DND-41 (cell line): ENCODE data around the gene FLT4.

Source experiments
- ATAC-seq: fragments of 200-7000 bp; cut with Tn5 transposase; 3 replicates; pipeline ENCODE4 v1.9.1; 2021; ENCODE audit warnings: low read depth; ENCODE audit not compliant: insufficient read depth
- DNase-seq: peaks from one replicate; pipeline ENCODE4 v3.0.0-alpha.2; 2020
- H2AFZ ChIP-seq: 2 replicates; pipeline ENCODE4 v1.6.0; 2012; ENCODE audit warnings: low read depth, low read length
- H3K27ac ChIP-seq: 2 replicates; pipeline ENCODE4 v1.5.1; 2012; ENCODE audit warnings: low read length, inconsistent platforms
- H3K27me3 ChIP-seq: fragments of 200-600 bp; sonication (generic); 2 replicates; pipeline ENCODE4 v1.6.0; 2012; ENCODE audit warnings: low read length, mild to moderate bottlenecking, inconsistent platforms; ENCODE audit not compliant: insufficient read depth, poor library complexity
- H3K36me3 ChIP-seq: 2 replicates; pipeline ENCODE4 v1.5.1; 2012; ENCODE audit warnings: low read length, inconsistent platforms; ENCODE audit not compliant: insufficient read depth
- H3K4me1 ChIP-seq: 2 replicates; pipeline ENCODE4 v1.5.1; 2012; ENCODE audit warnings: mild to moderate bottlenecking, low read length; ENCODE audit not compliant: insufficient read depth
- H3K4me2 ChIP-seq: 2 replicates; pipeline ENCODE4 v1.6.0; 2012; ENCODE audit warnings: mild to moderate bottlenecking, moderate library complexity, low read length, inconsistent platforms; ENCODE audit not compliant: insufficient read depth
- H3K4me3 ChIP-seq, 2 experiments: fragments of 200-600 bp in 1 of 2; shearing (Covaris generic) in 1 of 2; 2 replicates each; pipeline ENCODE4 v1.5.1; 2012 to 2016; ENCODE audit warnings: inconsistent platforms in 2 of 2, low read length in 2 of 2, mild to moderate bottlenecking in 2 of 2, low read depth in 1 of 2, moderate library complexity in 1 of 2
- H3K79me2 ChIP-seq: 2 replicates; pipeline ENCODE4 v1.6.0; 2012; ENCODE audit warnings: low read length, inconsistent platforms; ENCODE audit not compliant: insufficient read depth
- H3K9ac ChIP-seq: 2 replicates; pipeline ENCODE4 v1.6.0; 2012; ENCODE audit warnings: low read depth, mild to moderate bottlenecking, inconsistent platforms, low read length, moderate library complexity
- H3K9me3 ChIP-seq: 2 replicates; pipeline ENCODE4 v1.5.1; 2012; ENCODE audit warnings: low read length, moderate library complexity, mild to moderate bottlenecking, inconsistent platforms; ENCODE audit not compliant: insufficient read depth, severe bottlenecking
- H4K20me1 ChIP-seq: 2 replicates; pipeline ENCODE4 v1.6.0; 2012; ENCODE audit warnings: low read length; ENCODE audit not compliant: insufficient read depth
- EZH2 ChIP-seq: IDR thresholded peaks from 3 replicates; pipeline ENCODE4 v1.6.1; 2012; ENCODE audit warnings: borderline replicate concordance, low read depth, mild to moderate bottlenecking, moderate library complexity, low read length, inconsistent platforms; ENCODE audit not compliant: severe bottlenecking
- TF ChIP-seq, protein P1 (sequence below): IDR thresholded peaks from 2 replicates; pipeline ENCODE4 v1.5.1; 2012; ENCODE audit warnings: borderline replicate concordance, low read length, moderate library complexity, mild to moderate bottlenecking; ENCODE audit not compliant: poor library complexity, severe bottlenecking; ENCODE audit errors: extremely low read depth

The FLT4 gene

DNA sequence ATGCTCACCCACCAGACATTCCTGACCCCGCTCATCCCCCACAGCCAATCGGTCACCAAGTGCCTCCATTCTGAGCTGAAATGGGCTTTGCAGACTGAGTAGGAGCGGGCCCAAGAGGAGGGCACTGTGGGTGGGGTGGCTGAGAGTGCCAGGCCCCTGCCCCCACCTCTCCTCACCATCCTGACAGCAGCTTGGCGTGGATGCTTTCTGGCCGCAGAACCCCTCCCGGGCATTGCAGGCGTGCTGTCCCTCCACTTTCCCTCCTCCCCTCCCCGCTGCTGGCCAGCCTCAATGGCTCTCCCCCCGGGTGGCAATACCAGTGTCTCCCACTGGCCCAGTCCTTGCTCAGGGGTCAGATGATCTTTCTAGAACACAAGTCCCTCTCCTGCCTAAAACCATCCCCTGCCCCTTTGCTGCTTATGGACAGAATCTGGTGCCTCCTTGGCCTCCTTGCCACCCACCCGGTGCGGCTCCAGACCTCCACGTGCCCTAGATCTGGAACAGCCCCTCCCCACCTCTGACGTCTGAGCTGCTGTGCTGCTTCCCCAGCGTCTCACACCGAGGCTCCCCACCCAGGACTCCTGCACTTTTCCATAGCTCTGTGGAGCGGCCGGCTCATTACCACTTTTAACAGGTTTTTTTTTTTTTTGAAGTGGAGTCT, 6.1 kb downstream of the FLT4 start:
- no peak overlapping the region for H2AFZ ChIP-seq
- H3K27me3 ChIP-seq = peaks cover 9% of the 10 kb centered on the region
- H3K36me3 ChIP-seq = no peaks in the 10 kb centered on the region
- H3K4me3 ChIP-seq = no peak overlapping the region
- H3K4me1 ChIP-seq = no peaks in the 10 kb centered on the region
- no peak overlapping the region for H3K27ac ChIP-seq
- H3K4me2 ChIP-seq = no peak overlapping the region
- no peaks in the 10 kb centered on the region for H3K9me3 ChIP-seq
- DNase-seq (no peak), ATAC-seq (no peak)
- no peaks in the 10 kb centered on the region for H3K79me2 ChIP-seq
- TF ChIP-seq, protein P1, sequence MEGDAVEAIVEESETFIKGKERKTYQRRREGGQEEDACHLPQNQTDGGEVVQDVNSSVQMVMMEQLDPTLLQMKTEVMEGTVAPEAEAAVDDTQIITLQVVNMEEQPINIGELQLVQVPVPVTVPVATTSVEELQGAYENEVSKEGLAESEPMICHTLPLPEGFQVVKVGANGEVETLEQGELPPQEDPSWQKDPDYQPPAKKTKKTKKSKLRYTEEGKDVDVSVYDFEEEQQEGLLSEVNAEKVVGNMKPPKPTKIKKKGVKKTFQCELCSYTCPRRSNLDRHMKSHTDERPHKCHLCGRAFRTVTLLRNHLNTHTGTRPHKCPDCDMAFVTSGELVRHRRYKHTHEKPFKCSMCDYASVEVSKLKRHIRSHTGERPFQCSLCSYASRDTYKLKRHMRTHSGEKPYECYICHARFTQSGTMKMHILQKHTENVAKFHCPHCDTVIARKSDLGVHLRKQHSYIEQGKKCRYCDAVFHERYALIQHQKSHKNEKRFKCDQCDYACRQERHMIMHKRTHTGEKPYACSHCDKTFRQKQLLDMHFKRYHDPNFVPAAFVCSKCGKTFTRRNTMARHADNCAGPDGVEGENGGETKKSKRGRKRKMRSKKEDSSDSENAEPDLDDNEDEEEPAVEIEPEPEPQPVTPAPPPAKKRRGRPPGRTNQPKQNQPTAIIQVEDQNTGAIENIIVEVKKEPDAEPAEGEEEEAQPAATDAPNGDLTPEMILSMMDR = no peak
- no peak for TF ChIP-seq EZH2
- H4K20me1 ChIP-seq = peaks cover 13% of the 10 kb centered on the region
- no peak overlapping the region for H3K9ac ChIP-seq

GRCh38 chr5:180642779-180643178, 6.6 kb downstream of the FLT4 start:
- no peaks in the 10 kb centered on the region for H3K9me3 ChIP-seq
- no peak for DNase-seq
- peaks cover 4% of the 10 kb centered on the region for H3K27me3 ChIP-seq
- ATAC-seq = no peak
- no peak for TF ChIP-seq EZH2
- TF ChIP-seq, protein P1 = no peak
- H3K79me2 ChIP-seq = no peaks in the 10 kb centered on the region
- H3K9ac ChIP-seq = no peak overlapping the region
- H3K27ac ChIP-seq = no peak overlapping the region
- H3K4me3 ChIP-seq = no peak overlapping the region
- H3K36me3 ChIP-seq = no peaks in the 10 kb centered on the region
- H3K4me2 ChIP-seq = no peak overlapping the region
- H2AFZ ChIP-seq = no peak overlapping the region
- no peaks in the 10 kb centered on the region for H3K4me1 ChIP-seq
- H4K20me1 ChIP-seq = peaks cover 9% of the 10 kb centered on the region

GRCh38 chr5:180642181-180642775, 7.1 kb downstream of the FLT4 start:
- no peak for TF ChIP-seq EZH2
- TF ChIP-seq, protein P1 = no peak
- Histone ChIP-seq H3K4me1 (no peaks in the 10 kb centered on the region), H3K27ac (no peak overlapping the region), H3K4me3 (no peak overlapping the region), H3K9me3 (no peaks in the 10 kb centered on the region), H3K4me2 (no peak overlapping the region), H4K20me1 (peaks cover 5% of the 10 kb centered on the region; the same call in 1 of the 2 replicates), H3K27me3 (peaks cover 3% of the 10 kb centered on the region), H2AFZ (no peak overlapping the region), H3K36me3 (no peaks in the 10 kb centered on the region), H3K9ac (no peak overlapping the region), H3K79me2 (no peaks in the 10 kb centered on the region)
- ATAC-seq = no peak
- no peak for DNase-seq
